Activated CD8-positive, alpha-beta memory T cell treated with anti-CD3 and anti-CD28 coated beads for 4 hours (primary cell): ENCODE results near the gene NAV2.
"Not testable (repeated sequence)": the region's sequence is repeated elsewhere in the genome, so short reads cannot be mapped to it uniquely, and the experiment has no call there.

Experiments used
- DNase-seq, 2 donors: peaks; one replicate each; pipeline ENCODE4 v3.0.0-alpha.2; 2020; ENCODE audit warnings: low read depth in 2 of 2

The NAV2 gene

DNA sequence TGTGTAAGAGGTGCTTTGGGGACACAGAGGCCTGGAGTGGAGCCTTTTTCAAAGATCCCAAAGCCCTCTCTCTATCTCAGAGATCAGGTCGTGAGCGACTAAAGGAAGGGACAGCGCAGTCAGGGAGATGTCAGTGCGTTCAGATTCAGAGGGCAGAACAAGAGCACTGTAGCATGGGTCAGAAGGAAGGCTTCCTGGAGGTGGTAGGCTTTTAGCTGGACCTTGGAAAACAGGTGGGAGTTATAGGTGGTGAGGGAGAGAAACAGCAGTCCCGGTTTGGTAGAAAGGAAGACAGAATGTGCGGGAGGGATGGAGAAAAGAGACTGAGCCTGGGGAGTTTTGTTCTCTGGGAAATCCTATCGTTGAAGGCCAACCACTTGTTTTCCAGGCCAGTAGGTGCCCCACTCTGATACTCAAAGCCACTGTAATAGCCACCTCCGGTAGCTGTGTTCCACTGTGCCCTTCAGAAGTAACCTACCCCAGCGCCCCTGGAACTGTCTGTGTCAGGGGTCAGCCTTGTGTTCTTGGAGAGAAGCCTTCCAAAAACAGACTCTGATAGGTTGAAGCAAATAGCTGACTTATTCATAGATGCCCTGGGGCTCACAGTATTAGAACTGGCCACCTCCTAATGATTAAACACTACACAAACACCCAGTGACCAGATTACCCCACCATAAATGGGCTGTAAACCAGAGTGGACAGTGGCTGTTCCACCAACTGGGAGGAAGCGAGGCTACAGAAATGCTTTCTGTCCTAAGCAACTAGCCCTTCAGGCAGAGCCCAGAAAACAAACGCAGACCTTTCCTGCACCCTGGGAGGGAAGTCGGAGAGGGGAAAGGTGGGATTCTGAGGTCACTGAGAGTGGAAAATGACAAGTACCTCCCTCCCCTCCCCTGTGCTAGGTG is 289.9 kb downstream of the NAV2 start:
- DNase-seq, result no peak

DNA sequence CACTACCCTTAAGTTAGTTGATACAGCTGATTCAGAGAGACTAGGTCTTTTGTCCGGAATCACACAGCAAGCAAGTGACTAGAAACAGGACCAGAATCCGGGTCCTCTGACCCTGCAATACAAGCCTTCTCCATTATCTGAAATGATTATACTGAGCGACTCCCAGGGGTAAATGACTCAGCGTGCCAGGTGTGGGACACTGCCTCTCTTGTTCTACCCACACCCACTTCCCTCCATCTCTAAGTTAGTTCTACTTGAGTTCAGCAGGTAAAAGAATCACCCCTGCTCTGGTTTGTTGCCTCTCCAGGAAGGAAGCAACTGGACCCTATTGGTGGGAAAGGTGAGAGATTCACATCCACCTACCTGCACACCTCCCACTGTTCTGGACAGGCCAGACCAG is 290.7 kb downstream of the NAV2 start:
- no peak for DNase-seq

DNA sequence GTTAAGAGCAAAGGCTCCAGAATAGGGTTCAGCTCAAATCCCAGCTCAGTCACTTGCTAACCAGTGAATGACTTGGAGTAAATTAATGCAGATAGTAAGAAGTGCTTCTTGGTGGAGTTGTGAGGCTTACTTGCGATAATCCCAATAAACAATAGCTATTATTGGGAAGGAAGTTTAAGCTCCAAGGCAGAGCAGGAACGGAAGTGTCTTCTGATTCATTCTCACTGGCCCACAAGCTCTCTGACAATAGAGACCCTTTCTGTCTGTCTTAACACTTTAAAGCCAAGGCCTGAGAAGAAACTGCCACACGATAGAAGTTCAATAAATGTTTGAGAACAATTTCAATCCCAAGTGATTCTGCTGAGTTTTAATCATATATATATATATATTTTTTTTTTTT is 292.2 kb downstream of the NAV2 start:
- DNase-seq, result no peak

DNA sequence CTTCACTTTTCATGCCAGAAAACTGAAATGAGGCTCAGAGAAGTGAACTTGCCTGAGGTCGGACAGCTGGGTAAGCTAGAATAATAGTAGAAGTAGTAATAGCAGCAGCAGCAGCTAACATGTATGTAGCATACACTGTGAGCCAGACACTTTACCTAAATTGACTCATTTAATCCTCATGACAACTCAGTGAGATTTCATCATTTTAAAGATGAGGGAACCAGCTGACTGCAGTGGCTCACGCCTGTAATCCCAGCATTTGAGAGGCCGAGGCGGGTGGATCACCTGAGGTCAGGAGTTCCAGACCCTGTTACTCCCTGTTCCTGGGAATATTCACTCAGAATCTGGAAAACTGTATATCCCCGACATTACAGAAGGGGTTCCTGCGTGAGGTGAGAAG is 293.1 kb downstream of the NAV2 start:
- DNase-seq, result no peak

DNA sequence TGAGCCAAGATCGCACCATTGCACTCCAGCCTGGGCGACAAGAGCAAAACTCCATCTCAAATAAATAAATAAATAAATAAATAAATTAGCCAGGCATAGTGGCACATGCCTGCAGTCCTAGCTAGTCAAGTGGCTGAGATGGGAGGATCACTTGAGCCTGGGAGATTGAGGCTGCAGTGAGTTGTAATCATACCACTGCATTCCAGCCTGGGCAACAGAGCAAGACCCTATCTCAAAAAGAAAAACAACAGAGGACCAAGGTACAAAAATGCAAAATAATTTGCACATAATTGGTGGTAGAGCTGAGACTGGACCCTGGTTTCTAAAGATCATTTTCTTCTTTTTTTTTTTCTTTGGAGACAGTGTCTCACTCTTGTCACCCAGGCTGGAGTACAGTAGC is 294.0 kb downstream of the NAV2 start:
- not testable (repeated sequence) for DNase-seq

DNA sequence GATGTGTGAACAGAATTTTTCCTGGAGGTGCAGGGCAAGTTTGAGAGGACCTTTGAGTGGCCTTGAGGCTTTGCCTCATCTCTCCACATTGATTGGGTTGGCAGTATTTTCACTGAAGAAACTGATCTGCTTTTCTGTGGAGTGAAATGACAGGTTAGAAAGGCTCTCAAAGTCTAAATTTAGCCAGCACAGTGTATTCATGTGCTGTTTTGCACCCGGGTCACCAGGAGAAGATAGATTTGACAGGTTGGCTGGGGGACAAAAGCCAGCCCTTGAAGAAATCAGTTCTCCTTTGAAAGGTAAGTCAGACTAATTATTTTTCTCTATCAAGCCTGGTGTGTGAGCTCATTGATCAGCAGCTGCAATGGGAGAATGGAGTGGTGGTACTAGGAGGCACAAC is 294.7 kb downstream of the NAV2 start:
- no peak for DNase-seq

DNA sequence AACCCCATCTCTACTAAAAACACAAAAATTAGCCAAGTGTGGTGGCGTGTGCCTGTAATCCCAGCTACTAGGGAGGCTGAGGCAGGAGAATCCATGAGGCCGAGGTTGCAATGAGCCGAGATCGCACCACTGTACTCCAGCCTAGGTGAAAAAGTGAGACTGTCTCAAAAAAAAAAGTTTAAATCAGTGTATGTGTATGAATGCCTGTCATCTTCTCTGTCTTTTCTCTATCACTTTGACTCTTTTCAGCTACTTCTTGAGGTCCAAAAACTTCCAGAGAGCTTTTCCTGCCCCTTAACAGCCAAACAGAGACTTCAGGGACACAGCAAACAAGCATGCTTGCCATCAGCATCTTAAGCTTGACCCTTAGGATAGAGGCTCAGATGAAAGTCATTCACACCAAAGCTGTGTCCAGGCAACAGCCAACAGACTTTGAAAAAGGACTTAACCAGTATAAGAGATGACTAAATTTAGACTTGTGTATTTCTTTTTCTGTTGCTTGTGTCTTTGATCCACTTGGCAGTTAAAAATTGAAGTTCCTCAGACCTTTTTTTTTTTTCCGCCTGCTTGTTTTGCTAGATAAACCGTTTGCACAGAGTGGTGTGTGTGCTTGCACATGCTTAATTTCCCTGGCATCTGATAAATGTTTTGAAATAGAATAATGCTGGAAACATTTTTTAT is 295.7 kb downstream of the NAV2 start:
- DNase-seq, result no peak

DNA sequence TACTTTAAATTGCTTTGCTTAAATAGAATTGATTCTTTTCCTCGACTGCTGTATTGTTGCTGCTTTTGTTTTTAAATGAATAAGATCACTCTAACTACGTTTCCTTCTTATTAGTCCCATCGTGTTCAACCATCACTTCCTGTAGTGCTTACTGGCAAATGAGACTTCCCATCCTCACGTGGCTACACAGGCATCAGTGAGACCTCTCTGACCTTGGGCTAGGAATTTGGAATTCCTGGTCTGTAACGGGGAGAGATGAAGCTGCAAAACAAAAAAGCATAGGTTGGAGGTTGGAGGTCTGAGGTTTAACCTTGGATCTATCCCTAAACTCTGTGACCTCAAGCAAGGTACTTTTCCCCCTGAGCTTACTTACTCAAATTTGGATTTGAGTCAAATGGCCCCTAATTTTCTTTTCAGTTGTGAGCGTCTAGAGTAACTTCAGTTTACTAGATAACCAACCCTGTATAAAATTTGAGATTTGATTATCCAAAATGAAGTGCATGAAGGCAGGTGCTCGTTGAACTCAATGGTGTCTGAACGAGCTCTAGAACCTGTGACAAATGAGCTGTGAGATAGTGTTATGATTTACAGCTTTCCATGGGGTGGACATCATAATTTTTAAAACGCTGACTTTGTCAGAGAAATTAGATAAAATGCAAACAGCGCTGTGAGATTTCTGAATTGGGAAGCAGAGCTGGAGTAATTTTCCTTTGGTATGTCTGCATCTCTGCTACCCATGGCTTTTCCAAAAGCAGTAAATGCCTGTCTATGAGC is 296.4 kb downstream of the NAV2 start:
- no peak for DNase-seq

DNA sequence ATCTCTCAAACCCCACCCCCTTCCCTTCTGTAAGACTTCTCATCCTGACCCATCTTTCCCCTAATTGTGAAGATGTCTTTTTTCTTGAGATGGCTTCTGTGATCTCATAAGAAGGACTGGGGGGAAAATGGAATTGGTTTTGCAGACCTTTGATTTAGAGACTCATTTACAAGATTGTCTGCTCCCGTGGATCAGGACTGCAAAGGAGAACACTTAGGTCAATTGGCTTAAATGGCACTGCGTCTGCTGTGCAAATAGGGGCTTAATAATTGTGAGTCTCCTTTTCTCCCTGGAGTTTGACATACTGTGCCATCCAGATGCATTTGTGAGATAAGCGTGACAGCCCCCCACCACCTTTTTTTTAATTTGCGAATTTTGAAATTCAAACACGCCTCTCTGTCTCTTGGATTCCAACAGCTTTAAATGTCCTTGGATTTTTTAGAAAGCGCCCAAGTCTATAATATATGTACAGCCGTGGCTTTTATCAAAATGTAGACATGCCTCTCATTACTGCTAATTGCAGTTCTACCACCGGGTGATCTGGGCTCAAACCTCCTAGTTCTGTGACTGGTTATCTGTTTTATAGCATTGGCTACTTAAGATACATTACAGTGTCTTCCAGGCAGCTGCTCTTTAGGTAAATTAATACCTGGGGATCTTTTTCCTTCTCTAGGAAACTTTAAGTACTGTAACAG is 297.7 kb downstream of the NAV2 start:
- no peak for DNase-seq

DNA sequence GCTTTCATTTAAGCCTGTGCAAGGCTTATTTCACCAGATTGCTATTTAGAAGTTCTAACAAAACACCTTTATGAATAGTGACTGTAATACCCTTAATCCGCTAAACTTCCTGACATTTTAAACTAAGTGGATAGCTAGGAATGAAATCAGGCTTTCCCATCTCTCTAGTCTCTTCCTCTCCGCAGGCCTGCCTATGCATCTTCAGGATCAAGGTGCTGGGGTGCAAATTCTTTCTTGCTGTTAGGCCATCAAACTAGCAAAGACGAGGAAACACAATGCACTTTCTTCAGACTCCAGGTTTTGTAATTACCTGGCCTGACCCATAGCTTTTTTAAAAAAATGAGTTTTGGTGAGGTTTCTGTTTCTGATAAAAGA is 298.2 kb downstream of the NAV2 start:
- DNase-seq, result no peak

DNA sequence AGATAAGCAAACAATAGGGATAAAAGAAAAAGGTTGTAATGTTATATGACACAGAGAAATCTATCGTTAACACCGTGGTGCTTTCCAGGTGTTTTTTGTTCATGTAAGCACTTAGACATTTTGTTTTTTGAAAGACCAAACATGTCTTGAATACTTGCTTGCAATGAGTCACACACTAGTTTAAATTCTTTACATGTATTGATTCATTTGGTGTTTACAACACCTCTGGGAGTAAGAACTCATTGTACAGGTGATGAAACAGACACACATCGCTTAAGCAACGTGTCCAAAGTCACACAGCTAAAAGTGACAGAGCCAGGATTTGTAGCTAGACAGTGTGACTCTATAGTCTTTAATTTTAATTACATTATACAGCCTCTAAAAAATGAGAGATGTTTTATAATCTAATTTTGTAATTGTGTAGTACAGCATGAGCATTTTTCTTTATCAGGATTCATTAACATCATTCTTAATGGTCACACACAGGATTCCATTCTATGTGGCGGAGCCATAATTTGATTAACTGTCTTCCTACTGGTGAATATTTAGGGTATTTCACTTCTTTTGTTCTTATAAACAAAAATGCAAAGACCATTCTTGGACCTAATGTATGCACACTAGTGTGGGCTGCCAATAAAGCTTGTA is 298.8 kb downstream of the NAV2 start:
- no peak for DNase-seq

DNA sequence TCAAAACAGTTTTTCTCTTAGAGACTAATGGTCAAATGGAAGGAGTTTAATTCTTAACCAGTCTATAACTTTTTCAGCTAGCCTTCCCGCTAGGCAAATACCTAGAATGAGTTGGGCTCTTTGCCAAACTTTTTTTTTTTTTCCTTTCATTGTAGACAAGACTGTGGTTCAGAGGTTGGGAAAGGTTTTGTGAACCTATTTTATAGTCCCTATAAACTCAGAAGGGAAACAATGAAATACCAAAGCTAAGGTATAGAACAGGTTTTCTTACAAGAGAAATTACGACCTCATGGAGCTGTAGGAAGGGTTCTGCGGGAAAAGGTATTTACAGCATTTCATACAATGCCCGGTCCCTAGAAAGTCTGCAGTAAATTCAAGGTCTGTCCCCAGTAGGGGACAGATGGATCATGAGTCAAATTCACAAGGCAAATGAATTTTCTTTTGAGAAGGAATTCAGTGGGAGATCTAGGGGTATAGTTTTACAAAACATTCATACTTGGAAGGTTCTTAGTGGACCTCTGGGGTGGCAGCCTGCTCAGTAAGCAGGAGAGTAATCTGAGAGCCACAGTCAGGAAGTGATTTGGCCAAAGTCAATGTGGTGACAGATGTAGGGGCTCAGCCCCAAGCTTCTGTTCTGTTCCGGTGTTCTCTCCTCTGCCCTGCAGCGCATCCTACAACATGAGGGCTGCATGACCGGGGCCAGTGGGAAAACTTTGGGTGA is 300.9 kb downstream of the NAV2 start:
- no peak for DNase-seq

DNA sequence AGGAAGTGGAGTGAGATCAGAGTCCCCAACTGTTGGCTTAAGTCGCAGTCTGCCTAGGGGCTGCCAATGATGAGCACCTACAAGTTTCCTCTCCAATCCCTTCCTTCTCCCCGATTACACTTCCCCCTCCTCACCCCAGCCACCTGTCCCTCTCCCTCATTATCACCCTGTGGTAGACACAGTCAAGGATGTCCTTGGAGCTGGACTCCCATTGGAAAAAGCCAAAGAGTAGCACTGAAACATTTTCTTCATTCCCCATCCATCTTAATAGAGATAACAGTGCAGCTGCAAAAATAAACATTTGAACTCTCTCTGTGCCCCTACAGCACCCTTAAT is 301.4 kb downstream of the NAV2 start:
- DNase-seq, result no peak

DNA sequence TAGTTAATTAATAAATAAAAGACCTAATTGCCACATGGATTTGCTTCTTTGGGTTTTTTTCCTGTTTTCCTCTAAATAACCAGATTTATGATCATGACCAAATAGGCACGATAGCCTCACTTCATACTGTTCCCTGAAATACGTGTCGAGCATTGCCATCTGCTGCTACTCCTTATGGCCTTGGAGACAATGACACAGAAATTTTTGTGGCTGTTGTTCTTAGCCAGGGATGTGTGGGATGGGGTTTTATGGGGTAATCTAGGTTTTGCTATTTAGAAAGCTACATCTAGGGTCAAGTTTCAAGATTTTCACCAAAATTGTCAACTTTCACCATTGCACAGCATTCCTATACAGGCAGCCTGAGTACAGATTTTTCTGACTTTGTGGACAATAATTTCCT is 302.5 kb downstream of the NAV2 start:
- no peak for DNase-seq

DNA sequence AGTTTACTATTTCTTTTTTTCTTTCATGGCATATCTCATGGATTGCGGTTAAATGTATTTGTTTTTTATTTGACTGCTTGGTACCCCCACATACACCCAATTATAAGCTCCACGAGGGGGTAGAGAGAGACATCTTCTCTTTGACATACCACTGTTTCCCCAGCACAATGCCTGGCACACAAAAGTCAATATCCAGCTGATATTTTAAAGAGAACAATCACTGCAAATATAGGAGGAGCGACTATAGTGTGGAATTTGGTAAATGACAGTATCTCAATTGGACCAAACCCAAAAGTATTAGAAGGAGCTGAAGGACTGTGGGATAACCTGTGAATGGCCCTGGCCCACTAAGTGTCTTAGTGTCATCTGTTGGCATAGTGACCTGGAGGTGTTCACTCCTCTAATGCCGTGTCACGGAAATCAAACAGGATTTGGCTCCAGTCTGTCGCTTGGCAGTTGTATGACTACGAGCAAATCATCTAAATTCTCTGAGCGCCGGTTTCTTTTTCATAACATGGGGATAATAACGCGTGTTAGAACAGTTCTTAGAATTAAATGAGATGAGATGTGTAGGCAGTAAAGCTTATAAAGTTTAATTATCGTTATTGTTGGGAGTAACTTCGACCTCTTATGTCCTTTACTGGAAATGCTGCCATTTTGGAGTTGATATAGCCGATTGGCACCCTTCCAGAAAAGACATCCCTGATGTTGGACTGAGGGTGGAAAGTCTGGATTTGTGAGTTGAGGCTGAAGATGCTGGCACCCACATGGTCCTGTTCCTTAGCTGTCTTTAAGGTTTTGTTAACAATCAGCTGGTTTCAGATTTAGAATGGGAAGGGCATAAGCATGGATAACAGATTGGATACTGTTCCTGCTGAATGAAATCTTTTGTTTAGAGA is 303.1 kb downstream of the NAV2 start:
- no peak for DNase-seq

DNA sequence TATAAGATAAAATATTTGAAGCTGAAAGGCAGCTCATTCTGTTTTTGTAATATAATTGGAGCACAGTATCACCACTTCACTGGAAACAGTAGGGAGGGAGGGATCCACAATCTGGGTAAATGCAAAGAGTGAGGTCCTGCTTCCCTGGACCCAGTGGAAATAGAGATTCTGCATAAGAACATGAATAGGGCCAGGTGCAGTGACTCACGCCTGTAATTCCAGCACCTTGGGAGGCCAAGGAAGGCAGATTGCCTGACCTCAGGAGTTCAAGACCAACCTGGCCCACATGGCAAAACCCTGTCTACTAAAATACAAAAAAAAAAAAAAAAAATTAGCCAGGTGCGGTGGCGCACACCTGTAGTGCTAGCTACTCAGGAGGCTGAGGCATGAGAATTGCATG is 303.9 kb downstream of the NAV2 start:
- DNase-seq, result no peak

DNA sequence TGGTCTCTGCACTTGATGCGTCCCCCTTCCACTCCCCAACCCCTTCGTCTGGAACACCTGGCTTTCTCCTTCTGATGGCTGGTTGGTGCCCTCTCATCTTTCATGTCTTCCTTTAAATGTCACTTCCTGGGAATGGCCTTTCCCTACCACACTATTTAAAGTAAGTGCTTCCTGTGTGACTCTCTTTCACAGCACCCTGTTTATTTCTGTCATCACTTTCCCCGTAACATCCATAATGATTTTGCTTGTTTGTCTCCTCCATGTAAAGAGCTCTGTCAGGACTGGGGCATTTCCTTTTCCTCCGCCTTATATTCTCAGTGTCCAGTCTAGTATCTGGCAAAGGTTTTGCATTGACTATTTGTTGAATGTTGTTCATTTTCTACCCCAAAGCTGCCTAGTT is 304.7 kb downstream of the NAV2 start:
- DNase-seq, result no peak

DNA sequence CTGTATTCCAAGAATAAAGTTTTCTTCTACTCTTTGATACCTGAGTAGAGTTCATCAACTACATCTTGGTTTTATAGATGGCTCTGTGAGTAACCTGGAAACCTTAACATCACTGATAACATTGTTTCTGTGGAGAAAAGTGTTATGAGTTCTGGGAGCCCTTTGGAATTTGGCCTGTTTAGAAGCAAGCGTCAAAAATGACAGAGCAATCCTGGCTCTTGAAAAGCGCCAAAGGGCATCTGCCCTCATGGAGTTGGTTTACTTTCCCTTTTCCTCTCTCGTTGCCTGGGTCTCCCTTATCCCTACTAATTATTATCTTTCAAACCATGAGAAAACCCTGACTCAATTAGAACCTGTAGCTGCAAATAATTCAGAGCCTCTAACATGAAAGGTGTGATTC is 307.6 kb downstream of the NAV2 start:
- no peak for DNase-seq

DNA sequence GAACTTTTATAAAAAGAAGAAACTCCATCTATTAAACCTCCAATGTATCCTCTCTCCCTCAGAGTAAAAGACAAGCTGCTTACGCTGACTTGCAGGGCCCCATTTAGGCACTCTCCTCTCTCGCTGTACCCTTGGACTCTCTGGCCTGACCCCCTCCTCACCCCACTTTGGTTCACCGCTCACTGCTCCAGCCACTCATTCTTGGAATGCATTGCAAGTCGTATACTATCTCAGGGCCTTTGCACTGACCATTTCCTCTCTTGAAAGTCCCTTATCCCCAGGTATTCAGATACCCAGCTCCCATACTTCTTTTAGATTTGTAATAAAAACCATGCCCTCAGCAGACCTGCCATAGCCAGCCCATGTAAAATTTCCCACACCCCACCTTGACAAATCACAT is 308.1 kb downstream of the NAV2 start:
- DNase-seq, result no peak

DNA sequence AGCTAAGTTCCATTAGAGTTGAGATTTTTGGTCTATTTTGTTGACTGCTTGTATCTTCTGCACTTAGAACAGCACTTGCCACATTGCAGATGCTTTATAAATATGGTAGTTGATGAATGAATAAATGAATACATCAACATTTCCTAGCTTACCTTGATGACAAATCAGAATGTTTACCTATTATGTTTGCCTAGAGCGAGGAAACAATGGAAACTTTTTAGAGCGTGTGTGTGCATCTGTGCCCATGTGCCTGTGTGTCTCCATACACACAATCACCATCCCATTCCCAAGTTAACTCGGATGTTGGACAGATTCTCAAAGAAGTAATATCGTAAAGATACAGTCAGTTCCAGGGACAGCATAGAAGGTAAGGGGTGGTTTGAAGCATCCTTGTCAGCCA is 308.6 kb downstream of the NAV2 start:
- DNase-seq, result no peak
